LNCaP clone FGC (cell line): ENCODE measurements around the gene TTLL5.

ENCODE experiments used
- DNase-seq: peaks from one replicate; pipeline ENCODE4 v3.0.0-alpha.2; 2011; ENCODE audit warnings: low read depth
- H3K4me3 ChIP-seq: 2 replicates; pipeline ENCODE4 v1.5.1; 2011; ENCODE audit warnings: mild to moderate bottlenecking, low read depth, low read length, control low read depth
- CTCF ChIP-seq: IDR thresholded peaks from 2 replicates; pipeline ENCODE4 v1.5.1; 2012; ENCODE audit warnings: mild to moderate bottlenecking; ENCODE audit not compliant: control insufficient read depth, insufficient read depth; ENCODE audit errors: extremely low read depth

Gene TTLL5

GRCh38 chr14:75831952-75832351 lies 170.9 kb downstream of the TTLL5 start:
- H3K4me3 ChIP-seq, result peak overlapping the region; percentile 31
- DNase-seq, result peak; percentile 96
- TF ChIP-seq CTCF, result no peak

GRCh38 chr14:75832621-75833297 lies 171.7 kb downstream of the TTLL5 start:
- peak overlapping the region; percentile 5; the same call in 1 of the 2 replicates for H3K4me3 ChIP-seq
- no peak for DNase-seq
- no peak for TF ChIP-seq CTCF

GRCh38 chr14:75833326-75834020 lies 172.4 kb downstream of the TTLL5 start:
- no peak for DNase-seq
- H3K4me3 ChIP-seq, result no peak overlapping the region
- no peak for TF ChIP-seq CTCF

- no peak for TF ChIP-seq CTCF
- no peak overlapping the region for H3K4me3 ChIP-seq
- no peak for DNase-seq
Measured at GRCh38 chr14:75835156-75835725, 174.2 kb downstream of the TTLL5 start.

GRCh38 chr14:75835737-75836136 lies 174.7 kb downstream of the TTLL5 start:
- no peak overlapping the region for H3K4me3 ChIP-seq
- TF ChIP-seq CTCF, result no peak
- no peak for DNase-seq

- DNase-seq, result no peak
- no peak overlapping the region for H3K4me3 ChIP-seq
- no peak for TF ChIP-seq CTCF
Measured at GRCh38 chr14:75837151-75837787, 176.2 kb downstream of the TTLL5 start.
